HepG2 (cell line): ENCODE data around the gene CACNA1F. TPM values are rescaled to one million over a fixed set of nuclear protein-coding genes. Genes with fewer than 3 reads are reported as not detected.
A peak's percentile ranks its signal among the peaks of the same experiment; 100 is the strongest.

Experiments used
- AGO1 ChIP-seq: fragments of 200-400 bp; formaldehyde crosslinking; IDR thresholded peaks from 2 replicates; pipeline ENCODE4 v1.6.1; 2017; ENCODE audit warnings: mild to moderate bottlenecking, low read depth, low read length, moderate library complexity; ENCODE audit not compliant: poor library complexity, severe bottlenecking
- ATF7 ChIP-seq, 2 experiments: fragments of 450-650 bp in 1 of 2; sonication (generic) in 1 of 2; formaldehyde crosslinking in 1 of 2; IDR thresholded peaks; 2 replicates each; pipeline versions ENCODE4 v1.4.0 to v1.6.1; 2016 to 2020; ENCODE audit warnings: antibody characterized with exemption in 1 of 2, mild to moderate bottlenecking in 1 of 2, missing genetic modification reagents in 1 of 2
- E2F2 ChIP-seq: sonication (generic); formaldehyde crosslinking; IDR thresholded peaks from 2 replicates; pipeline ENCODE4 v1.4.0; 2020; ENCODE audit warnings: missing genetic modification reagents, borderline replicate concordance
- GATAD2A ChIP-seq: IDR thresholded peaks from 2 replicates; pipeline ENCODE4 v1.6.1; 2016
- KAT7 ChIP-seq: IDR thresholded peaks from 2 replicates; pipeline ENCODE4 v1.6.1; 2018; ENCODE audit warnings: borderline replicate concordance, missing compliant biosample characterization
- LCORL ChIP-seq, 2 experiments: fragments of 450-650 bp in 1 of 2; sonication (generic) in 1 of 2; formaldehyde crosslinking in 1 of 2; IDR thresholded peaks; 2 replicates each; pipeline versions ENCODE4 v1.5.0 to v1.6.1; 2017 to 2020; ENCODE audit warnings: antibody characterized with exemption in 1 of 2, missing genetic modification reagents in 1 of 2
- MIXL1 ChIP-seq: IDR thresholded peaks from 2 replicates; pipeline ENCODE4 v1.6.1; 2016
- MTERF4 ChIP-seq: sonication (generic); formaldehyde crosslinking; IDR thresholded peaks from 2 replicates; pipeline ENCODE4 v1.8.0; 2023; ENCODE audit warnings: mild to moderate bottlenecking, missing genetic modification reagents
- MTF2 ChIP-seq: sonication (generic); formaldehyde crosslinking; IDR thresholded peaks from 2 replicates; pipeline ENCODE4 v1.5.0; 2020; ENCODE audit warnings: missing genetic modification reagents, borderline replicate concordance
- NCOA1 ChIP-seq: sonication (generic); formaldehyde crosslinking; IDR thresholded peaks from 2 replicates; pipeline ENCODE4 v1.9.0; 2021; ENCODE audit warnings: missing genetic modification reagents
- NR1H2 ChIP-seq: sonication (generic); formaldehyde crosslinking; IDR thresholded peaks from 2 replicates; pipeline ENCODE4 v1.8.1; 2022; ENCODE audit warnings: low read depth, missing genetic modification reagents, borderline replicate concordance
- RFX1 ChIP-seq: fragments of 450-650 bp; IDR thresholded peaks from 2 replicates; pipeline ENCODE4 v1.6.1; 2017
- SNAPC5 ChIP-seq: sonication (generic); formaldehyde crosslinking; IDR thresholded peaks from 2 replicates; pipeline ENCODE4 v1.8.1; 2023; ENCODE audit warnings: mild to moderate bottlenecking, missing genetic modification reagents, borderline replicate concordance
- TAF1 ChIP-seq: sonication (generic); formaldehyde crosslinking; IDR thresholded peaks from 2 replicates; pipeline ENCODE4 v1.4.0; 2020; ENCODE audit warnings: missing genetic modification reagents
- TERF1 ChIP-seq: sonication (generic); formaldehyde crosslinking; IDR thresholded peaks from 2 replicates; pipeline ENCODE4 v1.8.0; 2022; ENCODE audit warnings: mild to moderate bottlenecking, missing genetic modification reagents, moderate library complexity
- THRA ChIP-seq: sonication (generic); formaldehyde crosslinking; IDR thresholded peaks from 2 replicates; pipeline ENCODE4 v1.4.0; 2020; ENCODE audit warnings: missing genetic modification reagents, borderline replicate concordance
- ZBTB1 ChIP-seq: sonication (generic); formaldehyde crosslinking; IDR thresholded peaks from 2 replicates; pipeline ENCODE4 v1.4.0; 2020; ENCODE audit warnings: missing genetic modification reagents, borderline replicate concordance
- ZFP91 ChIP-seq: sonication (generic); formaldehyde crosslinking; IDR thresholded peaks from 2 replicates; pipeline ENCODE4 v1.9.0; 2022; ENCODE audit warnings: missing genetic modification reagents, mild to moderate bottlenecking, borderline replicate concordance
- ZNF253 ChIP-seq: sonication (generic); formaldehyde crosslinking; IDR thresholded peaks from 2 replicates; pipeline ENCODE4 v1.8.0; 2022; ENCODE audit warnings: mild to moderate bottlenecking, missing genetic modification reagents, borderline replicate concordance
- ZNF317 ChIP-seq: sonication (generic); formaldehyde crosslinking; IDR thresholded peaks from 2 replicates; pipeline ENCODE4 v1.5.0; 2020; ENCODE audit warnings: mild to moderate bottlenecking, missing genetic modification reagents
- ZNF672 ChIP-seq: sonication (generic); formaldehyde crosslinking; IDR thresholded peaks from 2 replicates; pipeline ENCODE4 v1.8.1; 2022; ENCODE audit warnings: missing genetic modification reagents
- ZSCAN29 ChIP-seq: sonication (generic); formaldehyde crosslinking; conservative IDR thresholded peaks from 2 replicates; pipeline ENCODE4 v1.4.0; 2020; ENCODE audit warnings: mild to moderate bottlenecking, missing genetic modification reagents
- polyA plus RNA-seq, 8 experiments: library from polyadenylated mRNA; depleted of rRNA in 3 of 8; stranded (reverse) in 7 of 8; unstranded in 1 of 8; fragments of >200 nt; fragmentation: Illumina TruSeq in 4 of 8; extraction: Trizol in 4 of 8; gene quantifications; 2 replicates each; pipeline versions ENCODE4 v1.2.1 to v1.2.3, GENCODE V29; 2011 to 2016; ENCODE audit warnings: low read depth in 4 of 8, missing spikeins in 1 of 8, mixed read lengths in 1 of 8; ENCODE audit not compliant: insufficient read depth in 1 of 8
- total RNA-seq, 5 experiments: library from RNA; depleted of rRNA; stranded (reverse); fragments of >200 nt; fragmentation: Illumina TruSeq; extraction: Trizol; gene quantifications; 2 replicates each; pipeline ENCODE4 v1.2.3, GENCODE V29; 2016; ENCODE audit warnings: low read depth in 1 of 5

The CACNA1F gene
- total and polyA plus RNA-seq, 2 of the 13 experiments (the other 11 are each of a cell fraction or from before 2014, with no cell fraction given) = 0.03 TPM; not detected in 1

- TF ChIP-seq E2F2 (CRISPR knock-in tag) = no peak
- no peak for TF ChIP-seq RFX1
- TF ChIP-seq MIXL1 (CRISPR knock-in tag) = 0 out of 2 replicates have a peak, but pooled peaks have one; percentile 25
- 0 out of 2 replicates have a peak, but pooled peaks have one; percentile 43 for TF ChIP-seq MTF2 (CRISPR knock-in tag)
- no peak; the same call in 1 of the 2 replicates for TF ChIP-seq THRA (CRISPR knock-in tag)
- 0 out of 2 replicates have a peak, but pooled peaks have one; percentile 38 for TF ChIP-seq KAT7 (CRISPR knock-in tag)
- TF ChIP-seq AGO1 = peak; percentile 42
- TF ChIP-seq SNAPC5 (CRISPR knock-in tag) = no peak
- 0 out of 2 replicates have a peak, but pooled peaks have one; percentile 33 for TF ChIP-seq ZNF672 (CRISPR knock-in tag)
- no peak for TF ChIP-seq ZSCAN29 (CRISPR knock-in tag)
- TF ChIP-seq MTERF4 (CRISPR knock-in tag) = peak; percentile 92
- TF ChIP-seq ZNF253 (CRISPR knock-in tag) = 0 out of 2 replicates have a peak, but pooled peaks have one; percentile 60
- no peak for TF ChIP-seq ZNF317 (CRISPR knock-in tag)
- TF ChIP-seq GATAD2A (CRISPR knock-in tag) = no peak; the same call in 1 of the 2 replicates
- TF ChIP-seq ZFP91 (CRISPR knock-in tag) = peak; percentile 59
- 0 out of 2 replicates have a peak, but pooled peaks have one; percentile 57 for TF ChIP-seq NR1H2 (CRISPR knock-in tag)
- TF ChIP-seq NCOA1 (CRISPR knock-in tag) = no peak
- TF ChIP-seq ATF7 (IDR thresholded peaks at IDR 0.05) = no peak
- TF ChIP-seq ATF7 (CRISPR knock-in tag; IDR thresholded peaks at IDR 0.05) = 0 out of 2 replicates have a peak, but pooled peaks have one; percentile 39
- TF ChIP-seq LCORL (IDR thresholded peaks at IDR 0.05) = no peak
- TF ChIP-seq LCORL (CRISPR knock-in tag; IDR thresholded peaks at IDR 0.05) = no peak
- TF ChIP-seq TAF1 = peak; percentile 67
- TF ChIP-seq TERF1 (CRISPR knock-in tag) = no peak
- no peak for TF ChIP-seq ZBTB1
Measured at GRCh38 chrX:49199906-49200771, 33.0 kb downstream of the CACNA1F start, which contains the start of gene SYP (continued).
